Measurements from ENCODE around the gene TNFRSF25.
"Not testable (repeated sequence)": the region's sequence is repeated elsewhere in the genome, so short reads cannot be mapped to it uniquely, and the experiment has no call there.

The TNFRSF25 gene

DNA sequence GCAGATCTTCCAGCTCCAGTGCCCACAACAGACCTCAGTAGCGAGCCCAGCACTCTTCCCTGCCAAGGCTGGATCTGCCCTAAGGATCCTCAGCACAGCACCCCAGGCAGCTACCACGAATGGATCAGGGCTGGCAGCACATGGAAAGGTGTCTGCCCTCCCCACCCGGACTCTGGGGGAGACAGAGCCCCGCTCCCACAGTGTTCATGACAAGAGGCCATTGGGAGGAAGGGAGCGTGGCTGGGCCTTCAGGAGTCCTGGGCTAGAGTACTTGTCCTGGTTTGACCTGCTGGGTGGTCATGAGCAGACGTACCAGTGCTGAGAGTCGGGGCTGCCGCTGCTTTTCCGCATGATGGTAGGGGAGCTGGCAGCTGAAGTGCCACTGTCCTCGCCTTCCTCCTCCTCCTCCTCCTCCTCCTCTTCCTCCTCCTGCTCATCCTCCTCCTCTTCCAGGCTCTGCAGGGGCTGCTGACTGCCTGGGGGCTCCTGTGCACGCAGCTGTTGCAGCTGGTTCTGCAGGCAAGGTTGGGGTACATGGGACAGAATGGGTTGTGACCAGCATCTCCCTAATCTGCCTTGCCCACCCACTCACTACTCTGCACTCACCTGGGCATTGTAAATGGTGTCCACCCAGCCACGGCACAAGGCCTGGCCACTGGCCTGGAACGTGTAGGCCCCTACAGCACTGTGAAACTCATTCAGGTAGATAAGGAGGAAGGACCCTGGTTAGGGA, 2.9 kb upstream of the TNFRSF25 start:
- no peak for DNase-seq (ENCODE audit: low spot score)

DNA sequence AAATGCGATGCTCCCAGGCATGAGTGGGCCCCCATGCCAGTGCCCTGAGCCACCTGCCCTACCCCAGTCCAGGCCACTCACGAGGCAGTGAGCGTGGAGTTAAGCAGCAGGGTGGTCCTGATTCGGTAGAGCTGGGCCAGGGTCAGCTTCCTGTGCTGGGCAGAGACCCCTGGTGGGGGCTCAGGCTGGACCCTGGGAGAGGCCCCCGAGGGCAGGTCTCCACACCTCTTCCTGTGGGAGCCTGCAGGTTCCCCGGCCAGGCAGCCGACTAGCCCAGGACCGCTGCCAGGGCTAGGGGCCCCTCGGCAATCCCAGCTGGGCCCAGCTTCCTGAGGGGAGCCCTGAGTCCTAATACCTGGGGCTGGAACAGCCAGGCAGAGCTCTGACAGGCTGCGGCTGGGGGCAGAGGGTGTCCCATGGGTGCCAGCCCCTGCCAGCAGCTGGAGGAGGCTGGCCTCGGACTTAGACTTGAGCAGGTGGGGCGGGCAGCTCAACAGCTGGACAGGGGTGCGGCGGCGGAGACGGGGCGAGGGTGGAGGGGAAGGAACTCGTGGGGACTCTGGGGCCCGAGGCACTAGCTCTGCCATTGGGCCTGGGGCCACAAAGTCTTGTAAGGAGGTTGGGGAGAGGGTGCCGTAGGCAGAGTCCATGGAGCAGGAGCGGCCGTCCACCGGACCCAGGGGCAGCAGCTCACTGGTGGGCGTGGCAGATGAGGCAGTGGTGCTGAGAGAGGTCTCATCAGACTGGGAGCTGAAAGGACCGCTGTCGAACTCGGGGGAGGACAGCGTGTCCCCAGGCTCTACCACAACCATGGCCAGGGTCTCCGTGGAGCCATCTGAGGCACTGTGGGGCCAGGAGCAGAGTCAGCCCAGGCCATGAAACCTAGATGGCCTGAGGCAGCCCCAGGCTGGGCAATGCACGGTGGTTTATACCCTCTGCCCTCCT, 2.0 kb upstream of the TNFRSF25 start:
- DNase-seq (ENCODE audit: low spot score): no peak

- DNase-seq (ENCODE audit: low spot score): no peak
Measured at GRCh38 chr1:6467224-6467623, 1.3 kb upstream of the TNFRSF25 start.

DNA sequence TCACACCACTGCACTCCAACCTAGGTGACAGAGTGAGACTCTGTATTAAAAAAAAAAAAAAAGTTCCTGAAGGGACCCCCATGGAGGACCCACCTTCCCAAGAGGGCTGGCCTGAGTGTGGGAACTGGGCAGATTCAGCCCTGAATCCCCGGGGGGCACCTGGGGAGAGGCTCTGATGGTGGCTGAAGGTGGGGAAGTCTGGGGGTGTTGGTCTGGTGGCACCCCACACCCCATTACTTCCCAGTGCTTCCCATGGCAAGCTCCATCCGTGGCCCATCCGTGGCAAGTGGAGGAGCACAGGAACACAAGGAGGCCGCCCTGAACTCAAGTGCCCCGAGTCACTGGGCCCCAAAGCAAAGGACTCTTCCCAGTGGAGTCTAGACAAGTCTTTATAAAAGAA, 778 bp upstream of the TNFRSF25 start:
- DNase-seq (ENCODE audit: low spot score): no peak

DNA sequence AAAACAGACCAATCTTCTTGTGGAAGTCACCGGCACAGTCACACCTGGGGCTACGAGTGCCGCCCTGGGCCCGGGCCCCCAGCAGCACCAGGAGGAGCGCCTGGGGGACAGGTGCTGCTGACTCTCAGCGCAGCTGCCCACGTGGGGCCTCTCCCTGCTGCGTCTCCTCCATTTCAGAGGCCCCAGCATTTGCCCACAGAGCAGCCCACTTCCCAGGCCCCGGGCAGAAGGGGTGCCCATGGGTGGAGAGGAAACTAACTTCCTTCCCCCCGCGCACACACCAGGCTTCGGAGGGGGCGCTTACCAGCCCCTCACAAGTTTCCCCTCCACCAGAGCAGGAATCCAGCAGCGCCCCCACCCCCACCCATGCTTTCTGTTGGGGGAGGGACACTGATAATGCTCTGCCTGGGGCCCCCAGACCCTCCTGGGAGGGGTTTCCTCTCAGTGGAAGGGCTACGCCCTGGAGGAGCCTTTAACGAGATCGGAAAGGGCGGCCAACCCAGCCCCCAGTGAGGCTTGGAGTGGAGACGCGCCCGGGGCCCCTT, 440 bp downstream of the TNFRSF25 start:
- DNase-seq (ENCODE audit: low spot score): no peak

DNA sequence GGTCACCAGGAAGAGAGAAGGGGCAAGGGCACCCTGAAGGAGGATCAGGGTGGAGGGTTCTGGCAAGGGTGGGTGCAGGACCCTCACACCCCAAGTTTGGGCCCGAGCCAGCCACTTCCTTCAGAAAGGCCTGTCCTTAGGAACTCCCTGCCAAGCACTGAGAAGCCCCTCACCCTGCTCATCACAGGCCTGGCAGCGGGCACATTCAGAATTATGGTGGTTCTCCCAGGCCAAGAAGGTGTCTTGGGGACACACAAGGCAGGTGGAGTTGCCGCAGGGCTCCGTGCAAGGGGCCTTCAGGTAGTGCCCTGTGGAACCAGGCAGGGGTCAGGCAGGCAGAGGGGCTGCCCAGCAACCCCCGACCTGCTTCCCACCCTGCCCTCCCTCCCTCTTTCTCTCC, 1.1 kb downstream of the TNFRSF25 start:
- no peak for DNase-seq (ENCODE audit: low spot score)

DNA sequence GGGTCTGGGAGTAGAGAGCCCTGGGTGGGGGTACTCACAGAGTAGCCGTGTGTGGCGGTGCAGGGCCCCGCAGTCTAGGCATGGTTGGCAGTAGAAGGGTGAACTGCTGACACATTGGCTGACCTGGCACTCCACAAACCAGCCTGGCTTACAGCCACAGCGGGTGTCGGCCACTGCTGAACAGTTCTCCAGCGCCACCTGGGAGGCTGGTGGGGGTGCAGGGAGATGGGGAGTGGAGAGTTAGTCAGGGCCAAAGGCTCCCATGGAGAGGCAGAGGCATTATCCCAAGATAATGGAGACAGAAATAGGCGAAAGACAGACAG, 1.5 kb downstream of the TNFRSF25 start:
- DNase-seq (ENCODE audit: low spot score): no peak

GRCh38 chr1:6463120-6463412, 2.9 kb downstream of the TNFRSF25 start:
- no peak for DNase-seq (ENCODE audit: low spot score)

DNA sequence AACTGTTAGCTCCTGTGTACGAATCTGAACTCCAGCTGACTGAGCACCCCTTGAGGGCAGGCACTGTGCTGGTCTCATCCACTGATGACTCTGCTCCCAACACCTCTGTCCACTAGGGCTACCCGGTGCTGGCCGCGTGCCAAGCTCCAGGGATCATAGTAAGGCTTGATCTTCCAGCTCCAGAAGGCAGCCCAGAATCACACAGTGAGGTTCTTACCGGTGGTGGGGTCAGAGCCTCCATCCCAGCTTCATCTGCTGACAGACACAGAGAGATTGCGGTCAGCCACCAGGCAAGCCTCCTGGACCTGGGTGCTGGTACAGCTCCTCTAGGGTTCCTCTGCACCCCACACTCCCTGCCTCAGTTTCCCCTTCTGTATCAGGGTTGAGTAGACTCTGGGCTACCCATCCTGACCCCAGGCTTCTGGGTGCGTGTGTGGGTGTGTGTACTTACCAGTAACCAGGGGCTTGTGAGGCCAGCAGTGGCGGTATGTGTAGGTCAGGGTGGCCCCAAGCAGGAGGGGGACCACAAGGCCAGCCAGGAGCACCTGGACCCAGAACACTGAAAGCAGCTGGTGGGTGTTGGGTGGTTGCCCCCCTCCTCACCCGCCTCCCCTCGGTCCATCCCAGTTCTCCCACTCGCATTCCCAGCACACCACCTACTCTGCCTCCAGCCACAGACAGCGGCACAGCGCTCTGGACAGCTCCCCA, 3.4 kb downstream of the TNFRSF25 start:
- DNase-seq (ENCODE audit: low spot score): no peak

GRCh38 chr1:6461538-6462411, 4.2 kb downstream of the TNFRSF25 start:
- no peak for DNase-seq (ENCODE audit: low spot score)

GRCh38 chr1:6461051-6461530, 4.9 kb downstream of the TNFRSF25 start:
- DNase-seq (ENCODE audit: low spot score): no peak

DNA sequence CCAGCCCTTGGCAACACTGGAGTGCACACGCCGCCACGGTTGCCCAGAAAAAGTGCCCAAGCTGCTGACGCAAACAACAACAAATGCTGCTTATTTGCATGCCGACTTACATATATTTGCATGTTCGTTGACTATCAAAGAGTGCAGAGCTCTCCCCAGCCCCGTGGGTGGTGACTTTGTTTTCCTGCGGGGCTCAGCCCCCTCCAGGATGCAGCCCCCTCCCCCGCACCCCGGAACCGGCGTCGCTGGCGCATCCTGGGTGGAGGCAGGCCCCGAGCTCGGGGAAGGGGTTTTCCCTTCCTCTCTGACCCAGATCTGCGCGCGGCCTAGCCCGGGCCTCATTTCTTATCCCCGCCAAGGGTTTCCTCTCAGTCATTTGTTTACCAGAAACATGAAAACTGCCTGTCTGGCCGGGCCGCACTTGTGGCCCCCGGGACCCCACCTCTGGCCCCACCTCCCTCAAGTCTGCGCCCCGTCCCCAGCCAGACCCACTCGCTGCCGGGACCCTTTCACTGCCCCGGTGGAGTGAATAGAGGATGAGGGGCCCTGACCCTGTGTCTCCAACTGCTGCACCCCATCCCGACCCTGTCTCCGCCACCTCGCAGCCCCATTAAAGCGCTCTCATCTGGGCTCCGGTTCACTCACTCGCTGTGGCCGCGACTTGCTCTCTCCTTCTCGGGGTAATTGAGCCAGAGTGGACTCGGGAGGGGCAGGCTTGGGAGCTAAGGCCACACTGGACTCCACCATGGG, 5.5 kb downstream of the TNFRSF25 start:
- DNase-seq (ENCODE audit: low spot score): no peak

GRCh38 chr1:6459850-6460265, 6.1 kb downstream of the TNFRSF25 start:
- no peak for DNase-seq (ENCODE audit: low spot score)

- DNase-seq (ENCODE audit: low spot score): no peak
Measured at GRCh38 chr1:6456800-6457466, 9.0 kb downstream of the TNFRSF25 start.

DNA sequence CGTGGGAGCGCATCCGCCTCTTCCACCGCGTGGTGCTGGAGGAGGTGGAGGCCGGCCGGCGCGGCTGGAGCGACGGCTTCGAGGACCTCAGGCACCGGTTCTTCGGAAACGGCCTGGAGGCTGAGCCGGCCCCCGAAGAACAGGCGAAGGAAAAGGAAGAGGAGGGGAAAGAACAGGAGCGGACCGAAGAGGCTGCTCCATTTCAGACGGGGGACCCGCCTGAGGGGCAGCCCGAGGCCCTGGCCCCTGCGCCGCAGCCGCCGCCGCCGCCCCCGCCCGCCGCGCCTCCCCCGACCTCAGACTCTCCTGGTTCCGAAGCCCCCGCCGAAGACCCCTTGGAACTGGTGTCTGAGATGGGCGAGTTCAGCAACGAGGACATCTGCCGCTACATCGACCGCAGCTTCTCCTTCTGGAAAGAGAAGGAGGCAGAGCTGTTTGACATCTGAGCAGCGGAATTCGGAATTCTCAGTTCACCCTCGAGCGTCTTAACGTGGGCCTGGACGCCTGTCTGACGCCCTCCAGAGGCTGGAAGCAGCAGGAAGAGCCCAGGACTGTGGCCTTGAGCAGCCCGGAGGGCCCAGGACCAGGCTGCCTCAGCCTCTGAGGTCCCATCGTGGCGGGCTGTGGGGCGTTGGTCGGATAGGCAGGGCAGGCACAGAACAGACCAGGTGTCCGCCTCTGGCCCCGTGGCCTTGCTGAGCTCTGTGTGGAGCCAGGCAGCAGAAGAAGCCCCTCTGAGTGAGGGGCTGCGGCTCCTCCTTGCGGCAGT, 10.0 kb downstream of the TNFRSF25 start:
- not testable (repeated sequence) for DNase-seq (ENCODE audit: low spot score)

GRCh38 chr1:6454856-6455751, 10.9 kb downstream of the TNFRSF25 start:
- no peak for DNase-seq (ENCODE audit: low spot score)

GRCh38 chr1:6453895-6454855, 11.8 kb downstream of the TNFRSF25 start:
- not testable (repeated sequence) for DNase-seq (ENCODE audit: low spot score)
